ENCODE results near the gene TMEM151A. TPM values are rescaled to one million over a fixed set of nuclear protein-coding genes. Genes with fewer than 3 reads are reported as not detected.

The TMEM151A gene
- total and polyA plus RNA-seq, 2 experiments from 2014 or later, result 1.0 to 4.4 TPM

DNA sequence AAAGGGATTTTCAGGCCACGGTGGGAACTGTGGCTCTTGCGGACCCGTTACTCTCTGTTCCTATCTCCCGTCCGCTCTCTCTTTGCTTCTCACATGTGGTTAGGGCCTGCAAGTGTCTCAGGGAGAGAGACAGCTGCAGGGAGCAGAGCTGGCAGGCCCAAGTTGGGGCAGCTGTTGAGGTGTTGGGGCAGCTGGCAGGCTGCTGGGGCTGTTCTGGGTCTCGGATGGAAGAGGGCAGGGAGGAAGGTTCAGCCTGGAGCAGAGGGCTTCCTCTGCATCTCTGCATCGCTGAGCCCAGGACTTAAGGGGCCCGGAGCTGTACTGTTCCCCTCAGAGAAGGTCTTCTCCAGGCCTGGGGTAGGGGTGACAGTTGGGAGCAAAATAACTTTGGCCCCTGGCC, 16.3 kb upstream of the TMEM151A start:
- no peak overlapping the region for H3K4me2 ChIP-seq
- H3K4me1 Mint-ChIP-seq, result peaks cover 12% of the 10 kb centered on the region; the same call in 2 of the 3 replicates
- H3K4me3 ChIP-seq, result no peak overlapping the region
- H3K36me3 ChIP-seq (ENCODE audit: insufficient read depth), result no peaks in the 10 kb centered on the region
- no peaks in the 10 kb centered on the region; the same call in 1 of the 2 replicates for H3K4me1 ChIP-seq (ENCODE audit: insufficient read depth)
- no peaks in the 10 kb centered on the region for H3K9me3 Mint-ChIP-seq
- H2AFZ ChIP-seq, result no peak overlapping the region
- peaks cover 31% of the 10 kb centered on the region for H3K36me3 Mint-ChIP-seq (ENCODE audit: low read depth)
- no peak overlapping the region for H3K27ac ChIP-seq (ENCODE audit: low read depth)
- no peak overlapping the region for H3K4me3 Mint-ChIP-seq
- DNase-seq (ENCODE audit: low spot score) (no peak), ATAC-seq (no peak)
- no peaks in the 10 kb centered on the region; the same call in 1 of the 2 replicates for H4K20me1 ChIP-seq (replicated peaks; ENCODE audit: insufficient read depth)
- no peaks in the 10 kb centered on the region for H3F3A ChIP-seq (replicated peaks; ENCODE audit: low read depth)
- H3K27me3 ChIP-seq (ENCODE audit: insufficient read depth), result no peaks in the 10 kb centered on the region
- no peaks in the 10 kb centered on the region for H3K9me2 ChIP-seq (ENCODE audit: insufficient read depth)
- peaks cover 18% of the 10 kb centered on the region for H3K27me3 Mint-ChIP-seq (ENCODE audit: insufficient read depth, low read depth, poor library complexity)
- H3K27ac Mint-ChIP-seq, result no peak overlapping the region
- H3K79me2 ChIP-seq (replicated peaks; ENCODE audit: insufficient read depth), result peaks cover 9% of the 10 kb centered on the region
- no peak for TF ChIP-seq ZNF331 (CRISPR knock-in tag; IDR thresholded peaks at IDR 0.05; ENCODE audit: low read depth)
- no peak for TF ChIP-seq NANOG (IDR thresholded peaks at IDR 0.05; ENCODE audit: borderline replicate concordance)
- TF ChIP-seq EZH2phosphoT487 (IDR thresholded peaks at IDR 0.05; ENCODE audit: unreplicated experiment), result no peak
- TF ChIP-seq POLR2AphosphoS5 (IDR thresholded peaks at IDR 0.05; ENCODE audit: low read depth), result no peak
- no peak for TF ChIP-seq STAT1 (IDR thresholded peaks at IDR 0.05; ENCODE audit: unreplicated experiment)
- TF ChIP-seq, protein P1, sequence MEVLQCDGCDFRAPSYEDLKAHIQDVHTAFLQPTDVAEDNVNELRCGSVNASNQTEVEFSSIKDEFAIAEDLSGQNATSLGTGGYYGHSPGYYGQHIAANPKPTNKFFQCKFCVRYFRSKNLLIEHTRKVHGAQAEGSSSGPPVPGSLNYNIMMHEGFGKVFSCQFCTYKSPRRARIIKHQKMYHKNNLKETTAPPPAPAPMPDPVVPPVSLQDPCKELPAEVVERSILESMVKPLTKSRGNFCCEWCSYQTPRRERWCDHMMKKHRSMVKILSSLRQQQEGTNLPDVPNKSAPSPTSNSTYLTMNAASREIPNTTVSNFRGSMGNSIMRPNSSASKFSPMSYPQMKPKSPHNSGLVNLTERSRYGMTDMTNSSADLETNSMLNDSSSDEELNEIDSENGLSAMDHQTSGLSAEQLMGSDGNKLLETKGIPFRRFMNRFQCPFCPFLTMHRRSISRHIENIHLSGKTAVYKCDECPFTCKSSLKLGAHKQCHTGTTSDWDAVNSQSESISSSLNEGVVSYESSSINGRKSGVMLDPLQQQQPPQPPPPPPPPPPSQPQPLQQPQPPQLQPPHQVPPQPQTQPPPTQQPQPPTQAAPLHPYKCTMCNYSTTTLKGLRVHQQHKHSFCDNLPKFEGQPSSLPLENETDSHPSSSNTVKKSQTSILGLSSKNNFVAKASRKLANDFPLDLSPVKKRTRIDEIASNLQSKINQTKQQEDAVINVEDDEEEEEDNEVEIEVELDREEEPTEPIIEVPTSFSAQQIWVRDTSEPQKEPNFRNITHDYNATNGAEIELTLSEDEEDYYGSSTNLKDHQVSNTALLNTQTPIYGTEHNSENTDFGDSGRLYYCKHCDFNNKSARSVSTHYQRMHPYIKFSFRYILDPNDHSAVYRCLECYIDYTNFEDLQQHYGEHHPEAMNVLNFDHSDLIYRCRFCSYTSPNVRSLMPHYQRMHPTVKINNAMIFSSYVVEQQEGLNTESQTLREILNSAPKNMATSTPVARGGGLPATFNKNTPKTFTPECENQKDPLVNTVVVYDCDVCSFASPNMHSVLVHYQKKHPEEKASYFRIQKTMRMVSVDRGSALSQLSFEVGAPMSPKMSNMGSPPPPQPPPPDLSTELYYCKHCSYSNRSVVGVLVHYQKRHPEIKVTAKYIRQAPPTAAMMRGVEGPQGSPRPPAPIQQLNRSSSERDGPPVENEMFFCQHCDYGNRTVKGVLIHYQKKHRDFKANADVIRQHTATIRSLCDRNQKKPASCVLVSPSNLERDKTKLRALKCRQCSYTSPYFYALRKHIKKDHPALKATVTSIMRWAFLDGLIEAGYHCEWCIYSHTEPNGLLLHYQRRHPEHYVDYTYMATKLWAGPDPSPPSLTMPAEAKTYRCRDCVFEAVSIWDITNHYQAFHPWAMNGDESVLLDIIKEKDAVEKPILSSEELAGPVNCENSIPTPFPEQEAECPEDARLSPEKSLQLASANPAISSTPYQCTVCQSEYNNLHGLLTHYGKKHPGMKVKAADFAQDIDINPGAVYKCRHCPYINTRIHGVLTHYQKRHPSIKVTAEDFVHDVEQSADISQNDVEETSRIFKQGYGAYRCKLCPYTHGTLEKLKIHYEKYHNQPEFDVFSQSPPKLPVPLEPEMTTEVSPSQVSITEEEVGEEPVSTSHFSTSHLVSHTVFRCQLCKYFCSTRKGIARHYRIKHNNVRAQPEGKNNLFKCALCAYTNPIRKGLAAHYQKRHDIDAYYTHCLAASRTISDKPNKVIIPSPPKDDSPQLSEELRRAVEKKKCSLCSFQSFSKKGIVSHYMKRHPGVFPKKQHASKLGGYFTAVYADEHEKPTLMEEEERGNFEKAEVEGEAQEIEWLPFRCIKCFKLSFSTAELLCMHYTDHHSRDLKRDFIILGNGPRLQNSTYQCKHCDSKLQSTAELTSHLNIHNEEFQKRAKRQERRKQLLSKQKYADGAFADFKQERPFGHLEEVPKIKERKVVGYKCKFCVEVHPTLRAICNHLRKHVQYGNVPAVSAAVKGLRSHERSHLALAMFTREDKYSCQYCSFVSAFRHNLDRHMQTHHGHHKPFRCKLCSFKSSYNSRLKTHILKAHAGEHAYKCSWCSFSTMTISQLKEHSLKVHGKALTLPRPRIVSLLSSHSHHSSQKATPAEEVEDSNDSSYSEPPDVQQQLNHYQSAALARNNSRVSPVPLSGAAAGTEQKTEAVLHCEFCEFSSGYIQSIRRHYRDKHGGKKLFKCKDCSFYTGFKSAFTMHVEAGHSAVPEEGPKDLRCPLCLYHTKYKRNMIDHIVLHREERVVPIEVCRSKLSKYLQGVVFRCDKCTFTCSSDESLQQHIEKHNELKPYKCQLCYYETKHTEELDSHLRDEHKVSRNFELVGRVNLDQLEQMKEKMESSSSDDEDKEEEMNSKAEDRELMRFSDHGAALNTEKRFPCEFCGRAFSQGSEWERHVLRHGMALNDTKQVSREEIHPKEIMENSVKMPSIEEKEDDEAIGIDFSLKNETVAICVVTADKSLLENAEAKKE (CRISPR knock-in tag; IDR thresholded peaks at IDR 0.05), result no peak
- no peak for TF ChIP-seq JUNB (IDR thresholded peaks at IDR 0.05; ENCODE audit: unreplicated experiment)
- TF ChIP-seq ZNF114 (CRISPR knock-in tag; IDR thresholded peaks at IDR 0.05), result no peak
- TF ChIP-seq CREB1 (CRISPR knock-in tag; IDR thresholded peaks at IDR 0.05; ENCODE audit: low read depth), result no peak
- TF ChIP-seq, protein P2, sequence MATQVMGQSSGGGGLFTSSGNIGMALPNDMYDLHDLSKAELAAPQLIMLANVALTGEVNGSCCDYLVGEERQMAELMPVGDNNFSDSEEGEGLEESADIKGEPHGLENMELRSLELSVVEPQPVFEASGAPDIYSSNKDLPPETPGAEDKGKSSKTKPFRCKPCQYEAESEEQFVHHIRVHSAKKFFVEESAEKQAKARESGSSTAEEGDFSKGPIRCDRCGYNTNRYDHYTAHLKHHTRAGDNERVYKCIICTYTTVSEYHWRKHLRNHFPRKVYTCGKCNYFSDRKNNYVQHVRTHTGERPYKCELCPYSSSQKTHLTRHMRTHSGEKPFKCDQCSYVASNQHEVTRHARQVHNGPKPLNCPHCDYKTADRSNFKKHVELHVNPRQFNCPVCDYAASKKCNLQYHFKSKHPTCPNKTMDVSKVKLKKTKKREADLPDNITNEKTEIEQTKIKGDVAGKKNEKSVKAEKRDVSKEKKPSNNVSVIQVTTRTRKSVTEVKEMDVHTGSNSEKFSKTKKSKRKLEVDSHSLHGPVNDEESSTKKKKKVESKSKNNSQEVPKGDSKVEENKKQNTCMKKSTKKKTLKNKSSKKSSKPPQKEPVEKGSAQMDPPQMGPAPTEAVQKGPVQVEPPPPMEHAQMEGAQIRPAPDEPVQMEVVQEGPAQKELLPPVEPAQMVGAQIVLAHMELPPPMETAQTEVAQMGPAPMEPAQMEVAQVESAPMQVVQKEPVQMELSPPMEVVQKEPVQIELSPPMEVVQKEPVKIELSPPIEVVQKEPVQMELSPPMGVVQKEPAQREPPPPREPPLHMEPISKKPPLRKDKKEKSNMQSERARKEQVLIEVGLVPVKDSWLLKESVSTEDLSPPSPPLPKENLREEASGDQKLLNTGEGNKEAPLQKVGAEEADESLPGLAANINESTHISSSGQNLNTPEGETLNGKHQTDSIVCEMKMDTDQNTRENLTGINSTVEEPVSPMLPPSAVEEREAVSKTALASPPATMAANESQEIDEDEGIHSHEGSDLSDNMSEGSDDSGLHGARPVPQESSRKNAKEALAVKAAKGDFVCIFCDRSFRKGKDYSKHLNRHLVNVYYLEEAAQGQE (IDR thresholded peaks at IDR 0.05; ENCODE audit: unreplicated experiment), result no peak
- TF ChIP-seq, protein P3, sequence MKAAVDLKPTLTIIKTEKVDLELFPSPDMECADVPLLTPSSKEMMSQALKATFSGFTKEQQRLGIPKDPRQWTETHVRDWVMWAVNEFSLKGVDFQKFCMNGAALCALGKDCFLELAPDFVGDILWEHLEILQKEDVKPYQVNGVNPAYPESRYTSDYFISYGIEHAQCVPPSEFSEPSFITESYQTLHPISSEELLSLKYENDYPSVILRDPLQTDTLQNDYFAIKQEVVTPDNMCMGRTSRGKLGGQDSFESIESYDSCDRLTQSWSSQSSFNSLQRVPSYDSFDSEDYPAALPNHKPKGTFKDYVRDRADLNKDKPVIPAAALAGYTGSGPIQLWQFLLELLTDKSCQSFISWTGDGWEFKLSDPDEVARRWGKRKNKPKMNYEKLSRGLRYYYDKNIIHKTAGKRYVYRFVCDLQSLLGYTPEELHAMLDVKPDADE (IDR thresholded peaks at IDR 0.05), result no peak
- no peak for TF ChIP-seq EZH2 (IDR thresholded peaks at IDR 0.05; ENCODE audit: low read depth, unreplicated experiment)
- TF ChIP-seq, protein P4, sequence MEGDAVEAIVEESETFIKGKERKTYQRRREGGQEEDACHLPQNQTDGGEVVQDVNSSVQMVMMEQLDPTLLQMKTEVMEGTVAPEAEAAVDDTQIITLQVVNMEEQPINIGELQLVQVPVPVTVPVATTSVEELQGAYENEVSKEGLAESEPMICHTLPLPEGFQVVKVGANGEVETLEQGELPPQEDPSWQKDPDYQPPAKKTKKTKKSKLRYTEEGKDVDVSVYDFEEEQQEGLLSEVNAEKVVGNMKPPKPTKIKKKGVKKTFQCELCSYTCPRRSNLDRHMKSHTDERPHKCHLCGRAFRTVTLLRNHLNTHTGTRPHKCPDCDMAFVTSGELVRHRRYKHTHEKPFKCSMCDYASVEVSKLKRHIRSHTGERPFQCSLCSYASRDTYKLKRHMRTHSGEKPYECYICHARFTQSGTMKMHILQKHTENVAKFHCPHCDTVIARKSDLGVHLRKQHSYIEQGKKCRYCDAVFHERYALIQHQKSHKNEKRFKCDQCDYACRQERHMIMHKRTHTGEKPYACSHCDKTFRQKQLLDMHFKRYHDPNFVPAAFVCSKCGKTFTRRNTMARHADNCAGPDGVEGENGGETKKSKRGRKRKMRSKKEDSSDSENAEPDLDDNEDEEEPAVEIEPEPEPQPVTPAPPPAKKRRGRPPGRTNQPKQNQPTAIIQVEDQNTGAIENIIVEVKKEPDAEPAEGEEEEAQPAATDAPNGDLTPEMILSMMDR (conservative IDR thresholded peaks at IDR 0.05; ENCODE audit: low read depth in 2 of 2), result no peak
